ENCODE results near the gene SLC5A2.
"Not testable (repeated sequence)": the region's sequence is repeated elsewhere in the genome, so short reads cannot be mapped to it uniquely, and the experiment has no call there.

DNA sequence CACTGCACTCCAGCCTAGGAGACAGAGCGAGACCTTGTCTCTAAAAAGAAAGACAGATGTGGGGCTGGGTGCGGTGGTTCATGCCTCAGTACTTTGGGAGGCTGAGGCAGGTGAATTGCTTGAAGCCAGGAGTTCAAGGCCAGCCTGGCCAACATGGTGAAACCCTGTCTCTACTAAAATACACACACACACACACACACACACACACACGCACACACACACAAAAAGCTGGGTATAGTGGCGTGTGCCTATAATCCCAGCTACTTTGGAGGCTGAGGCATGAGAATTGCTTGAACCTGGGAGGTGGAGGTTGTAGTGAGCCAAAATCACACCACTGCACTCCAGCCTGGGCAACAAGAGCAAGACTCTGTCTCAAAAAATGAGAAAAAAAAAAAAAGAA, 1.1 kb downstream of the SLC5A2 start:
- not testable (repeated sequence) for TF ChIP-seq EZH2phosphoT487 (IDR thresholded peaks at IDR 0.05; ENCODE audit: insufficient read depth, low read depth); EZH2 (IDR thresholded peaks at IDR 0.05; ENCODE audit: insufficient read depth, poor library complexity, severe bottlenecking)

Data from GM23248 (cell line).